B cell (primary cell): ENCODE measurements around the gene GNGT1.

Experiments
- EZH2 ChIP-seq: IDR thresholded peaks from 2 replicates; pipeline ENCODE4 v1.6.1; 2012; ENCODE audit warnings: borderline replicate concordance, low read depth, mild to moderate bottlenecking, moderate library complexity, low read length; ENCODE audit not compliant: insufficient read depth, poor library complexity, severe bottlenecking
- TF ChIP-seq, protein P1 (sequence below): fragments of 200-600 bp; IDR thresholded peaks from one replicate; pipeline ENCODE4 v1.8.0; 2022; ENCODE audit warnings: antibody characterized with exemption, mild to moderate bottlenecking

GRCh38 chr7:93955304-93955703, 48.9 kb downstream of the GNGT1 start:
- TF ChIP-seq, protein P1, sequence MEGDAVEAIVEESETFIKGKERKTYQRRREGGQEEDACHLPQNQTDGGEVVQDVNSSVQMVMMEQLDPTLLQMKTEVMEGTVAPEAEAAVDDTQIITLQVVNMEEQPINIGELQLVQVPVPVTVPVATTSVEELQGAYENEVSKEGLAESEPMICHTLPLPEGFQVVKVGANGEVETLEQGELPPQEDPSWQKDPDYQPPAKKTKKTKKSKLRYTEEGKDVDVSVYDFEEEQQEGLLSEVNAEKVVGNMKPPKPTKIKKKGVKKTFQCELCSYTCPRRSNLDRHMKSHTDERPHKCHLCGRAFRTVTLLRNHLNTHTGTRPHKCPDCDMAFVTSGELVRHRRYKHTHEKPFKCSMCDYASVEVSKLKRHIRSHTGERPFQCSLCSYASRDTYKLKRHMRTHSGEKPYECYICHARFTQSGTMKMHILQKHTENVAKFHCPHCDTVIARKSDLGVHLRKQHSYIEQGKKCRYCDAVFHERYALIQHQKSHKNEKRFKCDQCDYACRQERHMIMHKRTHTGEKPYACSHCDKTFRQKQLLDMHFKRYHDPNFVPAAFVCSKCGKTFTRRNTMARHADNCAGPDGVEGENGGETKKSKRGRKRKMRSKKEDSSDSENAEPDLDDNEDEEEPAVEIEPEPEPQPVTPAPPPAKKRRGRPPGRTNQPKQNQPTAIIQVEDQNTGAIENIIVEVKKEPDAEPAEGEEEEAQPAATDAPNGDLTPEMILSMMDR: no peak
- TF ChIP-seq EZH2: no peak
